ENCODE measurements around the gene SOX6.

GRCh38 chr11:16098526-16099205 is 257.7 kb downstream of the SOX6 start:
- no peak for TF ChIP-seq CTCF (IDR thresholded peaks at IDR 0.05 in 4 of 5, conservative IDR thresholded peaks at IDR 0.05 in 1 of 5)
- TF ChIP-seq POLR2A (IDR thresholded peaks at IDR 0.05) = no peak
